GM18907 (cell line): ENCODE data around the gene OSBPL1A.

Experiments used
- ATAC-seq: cut with Tn5 transposase; IDR thresholded peaks from one replicate; pipeline ENCODE4 v1.9.1; 2021; ENCODE audit warnings: mild to moderate bottlenecking, moderate library complexity; ENCODE audit not compliant: unreplicated experiment

OSBPL1A gene

GRCh38 chr18:24270358-24270936 lies 127.2 kb downstream of the OSBPL1A start:
- ATAC-seq: no peak

DNA sequence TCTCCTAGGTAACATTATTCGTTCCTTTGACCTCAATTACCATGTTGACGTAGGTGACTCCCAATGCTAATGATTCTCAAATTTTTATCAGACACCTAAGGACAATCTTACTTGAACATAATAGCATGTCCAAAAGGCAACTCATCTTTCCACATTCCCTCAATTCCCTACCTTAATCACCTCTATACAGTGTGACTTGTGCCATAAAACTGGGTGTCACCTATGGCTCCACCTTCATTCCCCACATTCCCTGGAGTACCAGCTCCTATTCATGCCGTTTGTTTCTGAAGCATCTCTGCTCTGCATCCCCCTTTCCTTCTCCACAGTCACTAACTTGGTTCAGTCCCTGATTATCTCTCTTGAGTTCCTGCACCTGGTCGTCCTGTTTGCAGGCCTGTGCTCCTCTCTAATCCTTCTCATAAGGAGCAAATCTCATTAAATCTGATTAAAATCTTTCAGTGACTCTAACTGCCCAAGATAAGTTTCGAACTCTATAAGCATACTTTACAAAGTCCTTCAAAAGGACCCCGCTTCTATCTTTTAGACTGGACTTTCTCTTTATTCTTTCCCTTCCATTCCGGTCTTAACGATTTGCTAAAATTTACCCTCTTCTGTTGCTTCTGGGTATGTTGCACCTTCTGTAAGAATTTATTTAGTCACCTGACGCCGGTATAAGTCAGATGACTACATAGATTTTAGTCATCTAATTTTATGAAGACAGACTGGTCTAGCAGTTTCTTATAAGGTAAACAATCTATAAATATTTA lies 128.7 kb downstream of the OSBPL1A start:
- ATAC-seq: no peak

- no peak for ATAC-seq
Observed at GRCh38 chr18:24267878-24268277, 129.7 kb downstream of the OSBPL1A start.

GRCh38 chr18:24266131-24266530 lies 131.5 kb downstream of the OSBPL1A start:
- no peak for ATAC-seq

- ATAC-seq: no peak
Observed at GRCh38 chr18:24265502-24266064, 132.0 kb downstream of the OSBPL1A start.

DNA sequence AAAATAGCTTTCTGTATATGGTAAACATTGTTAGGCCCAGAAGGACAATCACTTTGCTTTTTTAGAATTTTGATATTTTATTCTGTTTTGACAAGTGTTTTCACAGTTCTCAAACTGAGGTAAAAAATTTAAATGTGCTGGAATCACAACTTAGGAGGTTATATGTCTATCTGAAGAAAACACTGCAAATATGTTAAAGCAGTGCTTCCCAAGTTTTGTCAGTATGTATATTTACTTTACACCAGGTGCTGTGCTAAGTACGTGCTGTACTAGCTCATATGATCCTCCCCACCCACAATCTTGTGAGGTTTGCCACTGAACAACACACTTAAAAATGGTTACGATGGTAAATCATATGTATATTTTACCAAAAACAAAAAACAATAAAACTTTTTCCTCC lies 134.6 kb downstream of the OSBPL1A start:
- ATAC-seq: no peak

GRCh38 chr18:24262087-24262486 lies 135.5 kb downstream of the OSBPL1A start:
- no peak for ATAC-seq

GRCh38 chr18:24259869-24260641 lies 137.6 kb downstream of the OSBPL1A start:
- ATAC-seq: no peak

DNA sequence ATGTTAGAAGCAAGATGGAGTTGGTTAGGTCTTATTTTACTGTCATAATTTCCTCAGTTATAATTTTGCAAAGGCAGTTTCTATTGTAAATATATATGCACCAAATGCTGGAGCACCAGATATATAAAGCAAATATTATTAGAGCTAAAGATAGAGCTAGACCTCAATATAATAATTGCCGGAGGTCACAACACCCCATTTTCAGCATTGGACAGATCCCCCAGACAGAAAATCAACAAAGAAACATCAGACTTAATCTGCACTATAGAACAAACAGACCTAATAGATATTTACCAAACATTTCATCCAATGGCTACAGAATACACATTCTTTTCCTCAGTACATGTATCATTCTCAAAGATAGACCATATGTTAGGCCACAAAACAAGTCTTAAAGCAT lies 143.6 kb downstream of the OSBPL1A start:
- ATAC-seq: no peak

GRCh38 chr18:24249716-24250115 lies 147.9 kb downstream of the OSBPL1A start:
- ATAC-seq: no peak

DNA sequence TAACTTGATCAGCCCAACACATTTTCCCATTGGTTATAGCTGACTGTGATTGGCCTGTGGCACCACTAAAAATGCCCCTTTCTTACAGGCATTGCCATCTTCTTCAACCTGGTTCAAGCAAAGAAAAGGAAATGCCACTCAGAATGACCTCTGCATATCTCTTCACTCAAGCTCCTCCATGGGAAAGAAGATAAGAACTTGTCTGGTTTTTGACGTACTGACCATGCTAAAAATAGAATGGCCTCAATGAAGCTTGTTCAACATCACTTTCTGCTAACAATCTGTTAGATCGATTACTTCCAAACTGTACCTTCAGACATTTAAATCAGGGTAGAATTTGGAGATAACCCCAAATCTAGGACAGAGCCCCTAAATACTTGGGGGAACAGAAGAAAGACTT lies 149.3 kb downstream of the OSBPL1A start:
- no peak for ATAC-seq

DNA sequence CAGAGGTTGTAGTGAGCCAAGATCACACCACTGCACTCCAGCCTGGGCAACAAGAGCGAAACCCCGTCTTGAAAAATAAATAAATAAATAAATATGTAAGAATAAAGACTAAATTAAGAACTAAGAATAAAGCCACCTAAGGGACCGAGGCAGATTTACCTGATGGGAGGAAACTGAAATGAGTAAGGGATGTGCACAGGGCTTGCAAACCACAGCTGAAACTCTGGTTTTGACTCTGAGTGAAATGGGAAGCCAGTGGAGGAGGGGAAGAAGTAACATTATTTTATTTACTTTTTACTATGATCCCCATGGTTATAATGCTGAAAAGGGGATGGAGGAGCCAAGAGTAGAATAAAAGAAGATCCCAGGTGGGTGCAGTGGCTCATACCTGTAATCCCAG lies 151.5 kb downstream of the OSBPL1A start:
- peak; percentile 87 for ATAC-seq

- ATAC-seq: no peak
Observed at GRCh38 chr18:24244698-24245097, 152.9 kb downstream of the OSBPL1A start.

DNA sequence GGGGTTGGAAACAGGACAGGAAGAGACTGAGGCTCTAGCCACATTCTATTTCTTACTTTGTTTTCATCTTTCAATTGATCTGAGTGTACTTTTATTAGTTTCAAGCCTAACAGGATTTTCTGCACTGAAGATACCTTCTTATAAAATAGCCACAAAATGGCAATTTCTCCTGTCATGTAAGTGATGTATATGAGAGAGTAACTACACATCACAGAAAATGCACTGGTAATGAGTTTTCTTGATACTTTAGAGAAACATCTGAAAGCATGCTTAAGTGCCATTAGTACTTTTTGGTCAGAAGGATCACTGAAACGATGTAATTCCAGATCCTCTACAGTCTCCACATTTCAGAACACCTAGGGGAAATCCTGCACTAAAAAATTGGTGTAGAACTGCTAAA lies 153.9 kb downstream of the OSBPL1A start:
- no peak for ATAC-seq

DNA sequence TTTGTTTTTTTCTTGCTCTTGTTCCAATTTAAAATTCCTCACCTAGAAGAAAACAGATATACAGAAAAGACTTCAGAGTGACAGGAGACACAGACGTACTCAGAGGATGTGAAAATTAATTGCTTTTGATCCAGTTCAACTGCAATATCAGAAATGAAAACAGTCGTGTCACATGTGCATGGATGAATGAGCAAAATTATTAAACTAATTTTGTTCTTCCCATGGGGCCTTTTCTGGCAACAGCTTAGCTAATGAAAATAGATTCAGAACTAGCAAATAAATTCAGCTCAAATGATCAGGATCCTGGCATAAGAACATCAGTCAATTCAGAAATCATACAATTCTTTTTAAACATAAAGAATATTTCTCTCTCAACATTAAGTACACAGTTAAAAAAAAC lies 158.3 kb downstream of the OSBPL1A start:
- ATAC-seq: no peak

DNA sequence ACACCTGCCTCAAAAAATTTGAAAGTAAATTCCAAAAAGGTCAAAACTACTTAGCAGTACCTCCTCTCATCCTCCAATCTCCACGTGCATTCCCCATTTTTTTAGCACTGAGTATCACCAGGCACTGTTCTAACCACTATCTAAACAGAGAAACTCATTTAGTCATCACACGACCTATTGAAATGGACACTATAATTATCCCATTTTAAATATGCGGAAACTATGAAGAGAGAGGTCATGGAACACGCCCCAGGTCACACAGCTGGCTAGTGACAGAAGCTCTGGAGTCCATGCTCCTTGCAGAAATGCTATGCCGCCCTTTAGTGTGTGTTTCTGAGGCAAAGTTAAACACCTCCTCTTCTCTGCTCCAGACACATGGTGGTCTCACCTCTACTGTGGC lies 159.2 kb downstream of the OSBPL1A start:
- no peak for ATAC-seq

DNA sequence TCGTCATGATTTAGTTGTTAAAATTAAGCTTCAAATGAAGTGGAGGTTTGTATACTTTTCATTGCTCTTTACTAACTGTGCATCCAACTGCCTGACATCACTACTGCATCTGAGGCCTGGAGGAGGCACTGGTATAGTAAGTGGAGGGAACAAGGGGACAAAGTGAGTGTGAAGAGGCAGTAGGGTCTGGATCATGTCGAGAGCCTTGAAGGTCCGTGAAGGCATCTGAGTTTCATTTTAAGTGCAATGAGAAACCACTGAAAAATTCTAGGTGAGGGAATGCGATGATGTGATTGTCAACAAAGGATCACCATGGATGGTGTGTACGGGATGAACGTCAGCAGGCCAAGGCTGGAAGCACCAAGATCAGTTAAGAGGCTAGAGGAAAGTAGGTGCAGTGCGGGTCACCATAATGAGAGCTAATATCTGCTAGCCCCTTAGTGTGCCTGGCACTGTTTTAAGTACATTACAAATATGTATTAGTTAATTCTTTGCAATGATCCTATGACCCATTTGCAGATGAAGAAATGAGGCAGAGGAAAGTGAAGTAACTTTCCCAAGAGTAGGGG lies 162.7 kb downstream of the OSBPL1A start:
- ATAC-seq: no peak

DNA sequence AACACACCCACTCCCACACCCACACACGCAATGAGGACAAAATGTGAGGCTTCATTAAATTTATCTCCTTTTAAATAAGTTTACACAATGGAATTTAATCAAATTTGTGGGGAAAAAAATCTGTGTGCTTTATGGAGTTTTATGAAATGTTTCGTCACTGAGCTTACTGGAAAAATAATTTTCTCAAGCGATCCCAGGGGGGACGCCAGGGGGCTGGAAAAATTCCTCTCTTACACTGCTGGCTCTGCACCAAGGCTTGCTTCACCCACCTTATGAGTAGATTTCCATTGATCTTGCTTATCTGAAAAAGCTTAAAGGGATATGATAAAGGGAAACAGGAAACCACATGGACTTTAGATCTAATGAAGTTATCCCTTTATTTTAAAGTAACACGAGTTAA lies 163.3 kb downstream of the OSBPL1A start:
- no peak for ATAC-seq

GRCh38 chr18:24232800-24233199 lies 164.8 kb downstream of the OSBPL1A start:
- no peak for ATAC-seq

- ATAC-seq: no peak
Observed at GRCh38 chr18:24231773-24232735, 165.6 kb downstream of the OSBPL1A start.
